ENCODE results near the gene FNDC11. TPM values are rescaled to one million over a fixed set of nuclear protein-coding genes. Genes with fewer than 3 reads are reported as not detected.
"Not testable (repeated sequence)": the region's sequence is repeated elsewhere in the genome, so short reads cannot be mapped to it uniquely, and the experiment has no call there.

Gene FNDC11
- polyA plus RNA-seq, 5 donors = 0.66 to 0.91 (median 0.71) TPM

DNA sequence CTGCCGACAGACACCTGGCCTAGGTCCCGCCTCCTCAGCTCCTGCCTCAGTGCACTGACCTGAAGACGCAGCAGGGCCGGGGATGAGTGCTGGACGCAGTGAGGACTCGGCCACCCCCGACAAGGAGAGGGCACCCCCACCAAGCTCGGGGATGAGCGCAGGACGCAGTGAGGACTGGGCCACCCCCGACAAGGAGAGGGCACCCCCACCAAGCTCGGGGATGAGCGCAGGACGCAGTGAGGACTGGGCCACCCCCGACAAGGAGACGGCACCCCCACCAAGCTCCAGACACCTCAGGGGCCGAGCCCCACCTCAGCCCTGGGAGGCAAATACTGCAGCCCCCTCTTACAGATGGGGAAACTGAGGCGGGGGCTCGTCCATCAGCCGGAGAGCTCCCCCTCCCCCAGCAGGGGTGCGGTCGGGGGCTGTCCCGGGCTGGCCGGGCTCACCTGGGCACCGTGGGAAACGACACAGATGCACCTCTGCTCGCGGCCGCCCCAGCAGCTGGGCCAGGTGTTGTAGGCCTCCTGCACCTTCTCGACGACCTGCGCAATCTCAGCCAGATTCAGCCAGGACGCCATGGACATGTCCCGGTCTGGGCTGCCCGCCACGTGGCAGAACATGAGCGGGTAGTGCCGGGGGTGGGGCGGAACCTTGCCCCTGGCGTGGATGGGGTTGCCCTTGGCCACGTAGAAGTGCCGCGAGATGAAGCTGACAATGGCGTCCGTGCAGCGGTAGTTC lies 12.6 kb downstream of the FNDC11 start:
- no peak for DNase-seq

DNA sequence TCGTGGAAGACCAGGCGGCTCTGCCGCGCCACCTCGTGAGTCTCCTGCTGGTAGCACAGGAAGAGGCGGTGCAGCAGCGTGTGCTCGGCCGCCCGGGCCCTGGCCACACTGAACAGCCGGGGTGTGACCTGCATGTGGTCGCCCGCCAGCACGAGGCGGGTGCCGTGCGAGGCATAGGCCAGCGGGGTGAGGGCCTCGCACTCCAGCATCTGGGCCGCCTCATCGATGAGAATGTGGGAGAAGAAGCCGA lies 13.1 kb downstream of the FNDC11 start:
- DNase-seq = no peak

DNA sequence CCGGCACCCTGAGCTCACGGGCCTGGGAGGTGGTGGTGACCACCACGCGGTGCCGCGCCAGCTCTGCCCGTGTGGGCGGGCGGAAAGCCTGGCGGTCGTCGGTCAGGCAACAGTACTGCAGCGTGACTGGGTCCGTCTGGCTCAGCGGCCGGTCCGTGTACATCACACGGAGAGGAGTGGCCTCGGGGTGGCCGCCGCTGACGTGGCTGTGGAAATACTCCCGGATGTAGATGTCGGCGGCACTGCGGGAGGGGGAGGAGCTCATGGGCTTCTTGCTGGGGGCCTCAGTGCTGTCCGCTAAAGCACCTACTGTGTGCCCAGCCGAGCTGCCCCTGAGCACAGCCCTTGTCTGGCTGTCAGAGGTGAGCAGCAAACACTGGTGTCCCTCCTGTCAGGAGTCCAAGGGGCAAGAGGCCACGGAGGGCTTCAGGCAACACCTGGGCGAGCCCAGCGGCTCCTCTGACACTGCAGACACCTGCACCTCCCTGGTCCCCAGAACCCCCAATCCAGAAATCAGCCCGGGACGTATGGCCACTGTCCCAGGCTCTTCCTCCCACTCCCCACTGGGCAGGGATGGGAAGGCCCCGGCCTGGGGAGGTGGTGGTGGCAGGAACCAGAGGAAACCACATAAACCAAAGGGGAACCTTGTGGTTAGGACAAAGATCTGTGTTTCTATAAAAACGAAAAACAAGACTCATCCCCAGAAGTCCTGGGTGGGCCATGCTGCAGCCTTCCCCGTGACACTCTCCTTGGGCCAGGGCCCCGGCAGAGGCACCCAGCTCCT lies 13.6 kb downstream of the FNDC11 start:
- no peak for DNase-seq

DNA sequence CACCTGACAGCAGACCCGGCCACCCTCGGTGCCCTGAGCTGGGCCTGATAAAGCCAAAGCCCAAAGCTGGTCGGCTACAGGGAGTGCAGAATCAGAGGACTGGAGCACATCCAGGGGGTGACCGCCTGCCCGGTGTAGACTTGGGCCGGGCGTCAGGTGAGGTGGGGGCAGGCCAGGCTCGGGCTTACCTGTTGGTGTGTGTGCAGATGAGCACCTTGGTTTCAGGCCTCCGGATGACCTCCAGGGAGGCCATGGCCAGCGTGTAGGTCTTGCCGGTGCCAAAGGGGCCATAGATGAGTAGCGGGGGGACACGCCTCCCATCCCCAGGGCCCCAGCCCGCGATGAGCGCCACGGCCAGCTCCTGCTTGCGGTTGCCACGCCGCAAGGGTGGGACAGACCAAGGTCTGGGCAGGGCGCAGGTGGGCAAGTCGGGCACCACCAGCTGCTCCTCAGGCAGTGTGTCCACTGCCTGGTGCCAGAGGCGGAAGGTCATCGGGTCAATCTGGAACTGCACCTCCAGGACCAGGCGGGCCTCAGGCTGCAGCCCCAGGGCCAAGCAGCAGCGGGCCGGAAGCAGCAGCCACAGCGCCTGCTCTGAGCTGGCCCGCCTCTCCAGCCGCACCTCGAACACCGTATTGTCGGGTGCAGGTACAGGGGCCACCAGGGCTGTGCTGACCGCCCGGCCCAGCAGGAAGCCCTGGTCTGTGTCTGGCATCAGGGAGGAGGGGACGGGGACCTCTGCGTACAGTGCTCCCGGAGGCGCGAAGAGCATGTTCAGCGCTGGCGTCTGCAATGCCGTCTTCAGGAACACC lies 14.4 kb downstream of the FNDC11 start:
- no peak for DNase-seq

DNA sequence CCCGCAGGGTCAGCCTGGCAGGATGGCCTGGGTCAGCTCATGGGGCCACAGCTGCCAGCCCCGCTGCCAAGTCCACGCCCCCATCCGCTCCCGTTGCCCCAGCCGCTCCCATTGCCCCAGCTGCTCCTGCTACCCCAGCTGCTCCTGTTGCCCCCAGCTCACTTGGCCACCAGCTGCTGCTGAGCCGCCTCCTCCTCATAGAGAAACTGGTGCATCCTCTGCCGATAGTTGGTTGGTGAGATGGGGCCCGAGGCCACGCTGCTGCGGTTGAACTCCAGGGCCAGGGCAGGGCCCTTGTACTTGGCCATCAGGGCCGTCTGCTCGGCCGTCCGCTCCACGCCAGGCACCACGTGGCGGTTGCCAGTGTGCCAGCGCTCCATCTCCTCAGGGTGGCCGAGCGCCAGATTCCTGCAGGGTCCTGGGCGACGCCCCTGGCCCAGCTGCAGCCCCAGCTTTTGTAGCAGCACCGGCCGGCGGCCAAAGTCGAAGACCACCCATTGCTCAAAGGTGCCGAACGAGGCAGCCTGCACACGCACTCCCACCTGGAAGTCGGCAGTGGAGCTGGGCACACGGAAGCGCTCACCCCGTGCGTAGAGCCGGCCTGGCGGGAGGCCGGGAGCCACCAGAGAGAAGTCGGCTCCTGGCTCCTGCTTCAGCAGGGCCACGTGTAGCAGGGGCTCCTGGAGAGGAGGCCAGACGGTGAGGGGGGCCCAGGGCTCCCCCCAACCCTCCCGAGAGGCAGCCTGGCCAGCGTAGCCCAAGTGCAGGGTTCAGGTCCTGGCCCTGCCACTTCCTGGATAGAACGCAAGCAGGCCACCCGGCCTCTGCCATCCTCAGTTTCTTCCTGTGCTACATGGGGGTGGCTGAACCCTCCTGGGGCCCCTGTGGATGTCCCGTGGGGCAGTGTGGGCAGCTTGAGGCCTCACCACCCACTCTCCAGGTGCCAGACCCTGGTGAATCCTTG lies 15.3 kb downstream of the FNDC11 start:
- no peak for DNase-seq

DNA sequence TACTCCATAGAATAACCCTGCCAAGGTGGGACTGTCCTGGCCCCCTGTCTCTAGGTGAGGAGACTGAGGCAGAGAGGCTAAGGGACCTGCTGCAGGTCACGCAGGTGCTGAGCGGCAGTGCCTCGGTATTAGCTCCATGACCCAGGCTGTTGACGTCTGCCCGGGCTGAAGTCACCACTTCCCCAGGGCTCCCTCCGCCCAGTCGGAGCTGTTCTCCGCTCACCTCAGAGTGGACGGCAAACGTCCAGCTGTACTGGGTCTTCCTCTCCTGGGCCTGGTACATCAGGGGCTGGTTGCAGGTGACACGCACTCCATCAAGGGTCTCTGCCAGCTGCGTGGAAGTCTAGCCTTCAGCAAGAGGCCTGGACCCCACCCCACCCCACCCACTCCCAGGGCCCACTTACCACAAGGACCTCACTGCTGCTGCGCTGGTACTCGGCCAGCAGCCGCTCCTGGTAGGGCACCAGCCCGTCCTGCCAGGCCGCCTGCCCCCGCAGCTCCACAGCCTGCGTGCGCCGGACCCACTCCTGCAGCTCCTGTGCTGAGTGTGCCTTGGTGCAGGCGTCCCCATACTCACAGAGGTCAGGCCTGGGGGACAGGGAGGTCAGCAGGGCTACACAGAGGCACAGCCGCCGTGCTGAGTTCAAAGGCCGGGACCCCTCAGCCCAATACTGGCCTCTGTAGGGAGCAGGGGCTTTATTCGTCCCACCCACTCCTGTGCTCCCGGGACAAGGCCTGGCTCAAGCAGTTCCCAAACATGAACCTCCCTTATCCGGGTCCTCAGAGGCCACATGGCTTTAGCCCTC lies 16.5 kb downstream of the FNDC11 start:
- no peak for DNase-seq

DNA sequence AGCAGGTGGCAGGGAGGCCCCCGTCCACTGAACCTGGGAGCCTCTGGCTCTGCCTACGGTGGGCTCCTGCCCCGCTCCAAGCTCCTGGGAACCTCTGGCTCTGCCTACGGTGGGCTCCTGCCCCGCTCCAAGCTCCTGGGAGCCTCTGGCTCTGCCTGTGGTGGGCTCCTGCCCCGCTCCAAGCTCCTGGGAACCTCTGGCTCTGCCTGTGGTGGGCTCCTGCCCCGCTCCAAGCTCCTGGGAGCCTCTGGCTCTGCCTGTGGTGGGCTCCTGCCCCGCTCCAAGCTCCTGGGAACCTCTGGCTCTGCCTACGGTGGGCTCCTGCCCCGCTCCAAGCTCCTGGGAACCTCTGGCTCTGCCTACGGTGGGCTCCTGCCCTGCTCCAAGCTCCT lies 17.1 kb downstream of the FNDC11 start:
- DNase-seq = not testable (repeated sequence)

DNA sequence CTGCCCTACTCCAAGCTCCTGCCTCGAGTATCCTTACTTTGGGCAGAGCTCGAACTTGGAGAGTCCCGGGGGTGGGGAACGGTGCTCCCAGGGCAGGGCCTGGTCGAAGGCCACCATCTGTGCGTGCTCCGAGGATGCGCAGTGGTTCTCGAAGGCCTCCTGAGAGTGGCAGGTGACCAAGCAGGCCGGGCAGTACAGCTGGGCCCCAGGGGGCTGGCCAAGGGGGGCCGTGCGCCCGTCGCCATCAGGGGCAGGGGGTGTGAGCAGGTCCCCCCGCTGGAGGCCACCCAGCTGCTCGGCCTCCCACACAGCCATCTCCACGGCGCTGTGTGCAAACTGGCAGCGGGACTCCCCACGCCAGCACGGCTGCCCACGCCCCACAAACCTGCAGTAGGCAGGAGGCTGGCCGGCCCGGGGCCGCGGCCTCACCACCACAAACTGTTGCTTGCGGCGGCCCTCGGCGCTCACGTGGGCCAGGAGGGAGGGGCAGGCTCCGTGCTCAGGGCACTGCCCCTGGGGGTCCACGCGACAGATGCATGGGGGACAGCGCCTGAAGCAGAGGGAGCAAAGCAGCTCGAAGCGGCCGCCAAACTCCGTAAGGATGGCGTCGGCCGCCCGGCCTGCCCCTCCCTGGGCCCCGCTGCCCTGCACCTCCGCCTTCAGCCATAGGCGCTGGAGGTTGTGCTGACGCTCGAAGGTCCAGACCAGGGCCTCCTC lies 18.3 kb downstream of the FNDC11 start:
- no peak for DNase-seq

DNA sequence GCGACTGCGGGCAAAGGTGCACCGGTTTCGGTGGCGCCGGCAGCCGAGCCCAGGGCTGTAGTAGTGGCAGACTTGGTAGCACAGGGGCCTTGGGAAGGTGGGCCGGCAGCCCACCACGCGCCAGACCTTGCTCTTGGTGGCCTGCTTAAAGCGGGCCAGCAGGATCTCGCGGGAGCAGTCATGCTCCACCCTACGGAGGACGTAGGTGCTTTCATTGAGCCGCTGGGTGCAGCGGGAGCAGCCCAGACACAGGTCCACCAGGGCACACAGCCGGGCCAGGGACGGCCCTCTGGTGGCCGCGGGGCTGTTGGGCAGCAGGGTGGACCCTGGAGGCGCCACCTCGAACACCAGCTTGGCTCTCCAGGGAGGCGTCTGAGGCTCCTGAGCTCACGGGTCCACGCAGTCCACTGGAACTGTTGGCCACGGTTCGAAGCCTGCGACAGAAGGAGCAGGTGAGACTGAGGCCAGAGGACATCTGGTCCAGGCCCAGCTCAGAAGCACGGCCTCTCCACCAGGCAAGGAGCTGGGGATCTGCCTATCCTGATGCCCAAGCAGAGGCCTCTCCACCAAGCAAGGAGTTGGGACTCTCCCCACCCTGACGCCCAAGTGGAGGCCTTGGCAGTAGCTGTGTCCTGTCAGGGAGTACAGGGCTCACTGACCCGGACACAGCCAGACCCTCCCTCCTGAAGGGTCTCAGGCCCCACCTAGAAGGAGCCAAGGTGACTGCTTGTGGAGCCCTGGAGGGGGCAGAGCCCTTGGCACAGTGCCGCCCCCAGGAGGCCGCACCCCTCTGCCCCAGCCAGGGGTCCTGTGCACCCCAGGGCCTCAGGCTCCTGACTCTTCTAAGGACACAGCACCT lies 19.1 kb downstream of the FNDC11 start:
- DNase-seq = no peak

DNA sequence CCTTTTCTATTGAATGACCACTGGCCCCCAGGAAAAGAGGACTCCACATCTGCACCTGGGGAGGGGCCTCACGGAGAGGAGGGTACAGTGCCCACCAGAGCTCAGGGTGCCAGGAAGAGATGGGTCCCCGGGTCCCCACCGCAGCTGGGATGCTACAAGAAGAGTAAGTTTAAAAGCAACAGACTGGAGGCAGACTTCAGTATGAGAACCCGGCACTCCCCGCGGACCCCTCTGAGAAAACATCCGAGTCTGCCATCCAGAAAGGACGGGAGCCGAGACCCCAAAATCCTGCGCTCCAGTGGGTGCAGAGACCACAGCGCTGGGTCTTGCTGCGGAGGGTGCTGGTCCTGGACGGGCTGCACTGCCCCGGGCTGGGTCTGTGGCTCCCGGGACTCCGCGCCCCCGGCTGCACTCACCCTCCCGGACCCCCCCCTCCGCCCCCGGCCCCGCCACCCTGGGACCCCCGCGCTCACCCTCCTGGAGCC lies 19.7 kb downstream of the FNDC11 start:
- no peak for DNase-seq

DNA sequence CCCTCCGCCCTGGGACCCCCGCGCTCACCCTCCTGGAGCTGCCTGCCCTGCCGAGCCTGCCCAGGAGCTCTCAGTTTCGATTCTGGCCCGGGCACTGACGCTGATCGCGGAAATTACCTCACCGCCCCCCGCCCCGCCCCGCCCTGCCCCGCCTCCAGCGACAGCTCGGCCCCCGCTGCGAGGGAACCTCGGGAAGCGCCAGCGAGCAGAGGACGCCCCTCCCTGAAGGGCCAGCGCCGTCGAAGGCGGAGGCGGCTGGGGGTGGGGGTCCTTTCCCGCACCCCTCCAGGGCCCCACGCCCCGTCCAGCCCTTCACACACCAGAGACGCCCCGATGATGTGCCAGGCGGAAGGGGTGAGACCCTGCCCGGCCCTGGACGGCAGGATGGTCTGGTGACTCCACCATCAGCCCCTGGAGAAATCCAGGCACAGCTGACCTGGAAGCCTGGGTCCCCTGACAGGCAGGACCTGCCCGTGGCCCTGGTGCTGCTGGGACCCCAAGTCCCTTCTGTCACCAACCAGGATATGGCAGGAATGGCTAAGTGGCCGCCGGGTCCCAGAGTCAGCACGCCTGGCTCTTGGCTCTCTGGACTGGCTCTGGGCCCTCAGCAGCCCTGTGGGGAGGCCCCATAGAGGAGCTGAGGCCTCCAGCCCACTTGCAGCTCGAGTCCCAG lies 20.3 kb downstream of the FNDC11 start, which contains the start of gene HELZ2:
Gene HELZ2, minus strand, starts transcription at position 84 of the 673 bp plus-strand sequence. CDS start 1,854 bp downstream, outside the sequence.
- DNase-seq = peak; percentile 68 to 72

DNA sequence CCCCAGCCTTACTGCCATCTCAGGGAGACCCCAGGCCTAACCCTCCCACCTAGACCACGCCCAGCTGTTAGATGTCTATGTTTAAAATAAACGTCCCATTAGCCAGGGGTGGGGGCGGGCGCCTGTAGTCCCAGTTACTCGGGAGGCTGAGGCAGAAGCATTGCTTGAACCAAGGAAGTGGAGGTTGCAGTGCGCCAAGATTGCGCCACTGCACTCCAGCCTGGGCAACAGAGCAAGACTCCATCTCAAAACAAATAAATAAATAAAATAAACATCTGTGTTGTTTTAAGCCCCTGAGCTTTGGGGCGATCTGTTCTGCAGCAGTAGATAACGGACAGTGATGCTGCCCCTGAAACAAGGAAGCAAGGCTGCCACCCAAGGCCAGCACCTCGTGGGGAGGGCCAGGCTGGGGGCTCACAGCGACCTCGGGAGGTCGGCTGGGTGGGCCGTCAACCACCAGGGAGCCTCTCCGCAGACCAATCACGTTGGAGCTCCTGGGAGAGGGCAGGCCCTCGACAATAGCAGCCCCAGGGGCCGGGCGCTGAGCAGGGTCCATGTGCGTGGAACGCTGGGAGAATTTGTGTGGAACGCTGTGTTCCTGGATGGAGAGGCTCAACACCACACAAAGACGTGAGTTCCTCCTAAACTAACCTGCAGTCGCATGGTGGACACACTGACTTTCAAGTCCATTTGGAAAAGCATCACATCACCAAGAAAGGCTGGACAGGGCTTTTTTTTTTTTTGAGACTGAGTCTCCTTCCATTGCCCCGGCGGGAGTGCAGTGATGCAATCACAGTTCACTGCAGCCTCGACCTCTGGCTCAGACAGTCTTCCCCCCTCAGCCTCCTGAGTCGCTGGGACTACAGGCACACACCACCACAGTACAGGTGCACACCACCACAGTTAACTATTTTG lies 21.1 kb downstream of the FNDC11 start:
- no peak for DNase-seq

DNA sequence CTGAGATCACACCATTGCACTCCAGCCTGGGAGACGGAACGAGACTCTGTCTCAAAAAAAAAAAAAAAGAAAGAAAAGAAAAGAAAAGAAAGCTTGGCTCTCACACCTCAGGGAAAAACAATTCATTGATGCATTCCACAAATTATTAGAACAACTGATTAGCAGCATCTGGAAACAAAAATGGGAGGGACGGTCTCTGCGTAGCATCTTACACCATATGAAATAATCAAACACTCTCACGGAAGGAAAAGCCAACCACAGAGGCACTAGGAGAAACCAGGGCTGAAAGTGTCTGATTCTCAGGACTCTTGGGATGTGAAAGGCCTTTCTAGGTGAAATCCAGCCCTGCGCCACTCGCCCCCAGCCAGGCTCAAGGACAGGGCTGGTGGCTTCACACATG lies 22.4 kb downstream of the FNDC11 start:
- DNase-seq = no peak

DNA sequence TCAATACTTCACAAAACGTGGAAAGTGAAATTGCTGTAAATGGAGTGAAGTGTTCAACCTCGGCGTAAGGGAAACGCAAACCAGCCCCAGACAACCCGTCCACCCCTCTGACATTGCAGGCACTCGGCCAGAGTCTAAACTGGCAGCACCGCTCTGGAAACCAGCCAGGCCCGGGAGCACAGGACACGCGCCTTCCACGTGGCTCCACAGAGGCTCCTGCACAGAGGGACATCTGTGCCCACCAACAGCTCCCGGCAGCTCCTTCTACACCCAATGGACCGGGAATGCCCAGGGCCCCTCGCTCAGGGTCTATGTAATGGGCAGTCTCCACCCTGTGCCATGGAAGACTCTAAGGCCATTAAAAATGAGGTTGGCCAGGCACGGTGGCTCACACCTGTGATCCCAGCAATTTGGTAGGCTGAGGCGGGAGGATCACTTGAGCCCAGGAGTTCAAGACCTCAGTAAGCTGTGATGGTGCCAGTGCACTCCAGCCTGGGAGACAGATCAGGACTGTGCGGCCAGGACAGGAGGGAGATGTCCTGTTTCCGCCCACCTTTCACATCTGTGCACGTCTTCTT lies 23.4 kb downstream of the FNDC11 start:
- no peak for DNase-seq

DNA sequence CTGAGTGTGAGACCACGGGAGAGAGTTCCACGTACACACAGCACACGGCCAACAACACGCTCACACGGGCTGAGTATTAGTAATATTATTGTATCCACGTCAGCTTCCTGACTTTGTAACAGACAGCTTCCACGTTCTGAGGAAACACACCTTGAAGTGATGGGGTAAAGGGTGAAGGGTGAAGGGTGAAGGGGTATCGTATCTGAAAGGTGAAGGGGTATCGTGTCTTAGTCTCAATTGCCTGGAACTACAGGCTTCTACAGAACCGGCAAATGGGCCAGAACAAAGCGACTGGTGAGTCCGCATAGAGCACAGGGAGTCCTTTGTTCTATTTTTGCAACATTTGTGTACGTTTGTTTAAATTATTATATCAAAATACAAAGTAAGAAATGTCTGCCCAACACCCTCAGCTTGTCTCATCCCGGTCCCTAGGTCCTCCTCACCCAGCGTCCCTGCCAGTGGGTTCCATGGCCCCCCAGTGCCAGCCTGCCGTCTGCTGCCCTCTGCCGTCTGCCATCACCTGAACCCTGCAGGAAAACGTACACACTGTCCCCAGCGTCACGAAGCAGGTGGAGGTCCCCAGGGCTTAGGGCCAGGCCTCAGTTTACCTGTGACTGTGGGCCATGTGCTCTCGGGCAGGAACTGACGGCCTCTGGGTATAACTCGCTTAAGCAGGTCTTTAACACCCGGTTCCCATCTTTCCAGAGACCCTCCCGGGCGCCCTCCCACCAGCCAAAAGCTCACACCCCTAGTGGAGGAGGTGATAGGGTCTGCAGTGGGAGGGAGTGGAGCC lies 24.5 kb downstream of the FNDC11 start:
- no peak for DNase-seq

Data from right lung (tissue), 5 donors.